ENCODE measurements around the gene PITPNC1.

Gene PITPNC1

DNA sequence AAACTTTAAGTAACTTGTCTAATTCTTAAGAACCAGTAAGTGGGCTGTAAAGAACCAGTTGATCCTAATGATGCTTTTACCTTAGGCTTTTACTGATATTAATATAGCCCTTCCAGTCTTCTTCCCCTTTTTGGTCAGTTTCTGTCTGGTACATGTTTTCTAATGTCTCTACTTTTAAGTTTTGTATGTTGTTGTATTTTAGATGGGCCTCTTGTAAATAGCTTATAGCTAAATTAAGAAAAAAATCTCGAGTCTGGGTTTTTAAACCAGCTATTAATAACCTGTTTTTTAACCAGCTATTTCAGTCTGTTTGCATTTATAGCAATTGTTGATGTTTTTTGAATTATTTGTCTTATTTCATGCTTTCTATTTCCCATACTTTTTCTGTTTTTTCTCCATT is 79.0 kb downstream of the PITPNC1 start:
- H3K27ac ChIP-seq: no peak overlapping the region
- TF ChIP-seq, protein P1, sequence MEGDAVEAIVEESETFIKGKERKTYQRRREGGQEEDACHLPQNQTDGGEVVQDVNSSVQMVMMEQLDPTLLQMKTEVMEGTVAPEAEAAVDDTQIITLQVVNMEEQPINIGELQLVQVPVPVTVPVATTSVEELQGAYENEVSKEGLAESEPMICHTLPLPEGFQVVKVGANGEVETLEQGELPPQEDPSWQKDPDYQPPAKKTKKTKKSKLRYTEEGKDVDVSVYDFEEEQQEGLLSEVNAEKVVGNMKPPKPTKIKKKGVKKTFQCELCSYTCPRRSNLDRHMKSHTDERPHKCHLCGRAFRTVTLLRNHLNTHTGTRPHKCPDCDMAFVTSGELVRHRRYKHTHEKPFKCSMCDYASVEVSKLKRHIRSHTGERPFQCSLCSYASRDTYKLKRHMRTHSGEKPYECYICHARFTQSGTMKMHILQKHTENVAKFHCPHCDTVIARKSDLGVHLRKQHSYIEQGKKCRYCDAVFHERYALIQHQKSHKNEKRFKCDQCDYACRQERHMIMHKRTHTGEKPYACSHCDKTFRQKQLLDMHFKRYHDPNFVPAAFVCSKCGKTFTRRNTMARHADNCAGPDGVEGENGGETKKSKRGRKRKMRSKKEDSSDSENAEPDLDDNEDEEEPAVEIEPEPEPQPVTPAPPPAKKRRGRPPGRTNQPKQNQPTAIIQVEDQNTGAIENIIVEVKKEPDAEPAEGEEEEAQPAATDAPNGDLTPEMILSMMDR (IDR thresholded peaks at IDR 0.05): no peak
- TF ChIP-seq ZFX (IDR thresholded peaks at IDR 0.05; ENCODE audit: borderline replicate concordance): no peak

DNA sequence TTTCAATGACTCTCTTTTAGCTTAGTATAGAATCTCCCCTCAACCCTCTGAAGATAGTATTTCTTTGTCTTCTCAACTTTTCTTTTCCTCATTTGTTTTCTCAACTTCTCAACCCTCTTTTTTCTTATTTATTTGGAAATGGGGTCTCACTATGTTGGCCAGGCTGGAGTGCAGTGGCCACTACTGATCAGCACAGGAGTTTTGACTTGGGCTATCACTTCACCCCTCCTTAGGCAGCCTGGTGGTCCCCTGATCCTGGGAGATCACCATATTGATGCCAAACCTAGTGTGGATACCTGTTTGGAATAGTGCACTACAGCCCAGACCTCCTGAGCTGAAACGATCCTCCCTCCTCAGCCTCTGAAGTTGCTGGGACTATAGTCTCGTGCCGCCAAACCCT is 79.8 kb downstream of the PITPNC1 start:
- no peak overlapping the region for H3K27ac ChIP-seq
- no peak for TF ChIP-seq ZFX (IDR thresholded peaks at IDR 0.05; ENCODE audit: borderline replicate concordance)
- TF ChIP-seq, protein P1 (IDR thresholded peaks at IDR 0.05): no peak

DNA sequence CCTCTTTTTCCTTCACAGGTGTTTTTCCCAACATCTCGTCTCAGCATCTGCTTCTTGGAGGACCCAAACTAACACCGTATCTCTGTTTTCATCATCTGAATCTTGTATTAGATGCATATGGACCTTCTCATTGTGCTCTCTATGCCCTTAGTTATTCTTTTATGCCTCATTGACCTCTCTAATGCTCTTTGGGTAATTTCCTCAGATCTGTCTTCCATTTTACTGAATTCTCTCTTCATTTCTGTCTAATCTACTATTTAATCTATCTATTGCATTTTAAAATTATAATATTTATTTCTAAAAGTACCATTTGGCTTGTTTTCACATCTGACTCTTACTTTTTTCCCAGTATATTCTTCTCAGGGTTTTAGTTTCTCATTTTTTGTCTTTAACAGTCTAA is 81.1 kb downstream of the PITPNC1 start:
- TF ChIP-seq ZFX (IDR thresholded peaks at IDR 0.05; ENCODE audit: borderline replicate concordance): no peak
- TF ChIP-seq, protein P1 (IDR thresholded peaks at IDR 0.05): no peak
- no peak overlapping the region for H3K27ac ChIP-seq

DNA sequence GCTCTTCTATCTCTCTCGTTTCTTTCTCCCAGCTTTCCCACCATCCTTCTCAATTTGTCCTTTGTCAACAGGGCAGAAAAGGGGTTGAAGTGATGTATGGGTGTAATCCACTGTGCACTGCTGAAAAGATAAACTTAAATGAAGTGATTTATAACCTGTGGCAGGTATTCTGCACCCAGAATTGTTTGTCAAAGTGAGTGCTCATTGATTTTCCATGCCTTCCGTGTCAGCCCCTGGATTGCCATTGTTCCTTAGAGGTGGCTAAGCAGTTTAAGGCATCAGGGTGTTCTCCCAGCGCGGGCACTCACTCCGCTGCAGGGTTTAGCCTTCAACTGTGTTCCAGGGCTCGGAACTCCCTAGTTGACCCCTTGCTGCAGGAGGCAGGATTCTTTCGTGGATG is 82.9 kb downstream of the PITPNC1 start:
- TF ChIP-seq, protein P1 (IDR thresholded peaks at IDR 0.05): no peak
- TF ChIP-seq ZFX (IDR thresholded peaks at IDR 0.05; ENCODE audit: borderline replicate concordance): no peak
- no peak overlapping the region for H3K27ac ChIP-seq

DNA sequence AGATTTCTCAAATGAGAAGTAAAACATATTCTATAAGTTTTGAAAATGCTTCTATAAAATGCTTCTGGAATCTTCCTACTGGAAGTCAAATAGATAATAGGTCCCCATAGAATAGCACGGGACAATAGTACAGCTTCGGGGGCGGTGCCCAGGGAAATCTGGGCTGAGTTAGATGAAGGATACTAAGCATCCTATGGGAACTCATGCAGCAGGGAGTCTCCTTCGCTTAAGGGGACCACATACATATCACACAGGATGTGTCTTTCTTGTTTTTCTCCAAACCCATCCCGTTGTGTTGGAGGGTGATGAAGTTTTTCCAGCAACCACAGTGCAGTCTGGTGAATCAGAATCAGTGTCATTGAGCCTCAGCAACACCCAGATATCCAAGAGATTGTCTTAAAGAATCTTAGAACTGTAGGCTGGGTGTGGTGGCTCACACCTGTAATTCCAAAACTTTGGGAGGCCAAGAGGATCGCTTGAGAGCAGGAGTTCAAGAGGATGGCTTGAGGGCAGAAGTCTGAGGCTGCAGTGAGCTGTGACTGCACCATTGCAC is 84.2 kb downstream of the PITPNC1 start:
- TF ChIP-seq, protein P1 (IDR thresholded peaks at IDR 0.05): no peak
- TF ChIP-seq ZFX (IDR thresholded peaks at IDR 0.05; ENCODE audit: borderline replicate concordance): no peak
- H3K27ac ChIP-seq: no peak overlapping the region

DNA sequence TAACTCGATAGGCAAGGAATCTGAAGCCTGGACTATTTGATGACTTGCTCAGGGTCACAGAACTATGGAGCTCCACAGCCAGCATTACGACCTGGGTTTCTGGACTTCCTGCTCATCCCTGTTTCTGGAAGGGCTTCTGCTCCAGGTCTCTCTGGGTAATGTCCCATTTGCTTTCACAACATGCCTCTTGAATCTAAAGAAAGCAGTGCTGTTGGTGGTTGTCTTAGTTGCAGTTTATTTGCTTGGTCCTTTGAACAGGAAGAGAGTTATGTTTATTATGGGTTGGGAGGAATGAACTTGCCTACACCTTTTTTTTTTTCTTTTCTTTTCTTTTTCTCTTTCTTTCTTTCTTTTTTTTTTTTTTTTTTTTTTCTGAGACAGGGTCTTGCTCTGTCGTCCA is 84.8 kb downstream of the PITPNC1 start:
- TF ChIP-seq ZFX (IDR thresholded peaks at IDR 0.05; ENCODE audit: borderline replicate concordance): no peak
- TF ChIP-seq, protein P1 (IDR thresholded peaks at IDR 0.05): no peak
- H3K27ac ChIP-seq: no peak overlapping the region

DNA sequence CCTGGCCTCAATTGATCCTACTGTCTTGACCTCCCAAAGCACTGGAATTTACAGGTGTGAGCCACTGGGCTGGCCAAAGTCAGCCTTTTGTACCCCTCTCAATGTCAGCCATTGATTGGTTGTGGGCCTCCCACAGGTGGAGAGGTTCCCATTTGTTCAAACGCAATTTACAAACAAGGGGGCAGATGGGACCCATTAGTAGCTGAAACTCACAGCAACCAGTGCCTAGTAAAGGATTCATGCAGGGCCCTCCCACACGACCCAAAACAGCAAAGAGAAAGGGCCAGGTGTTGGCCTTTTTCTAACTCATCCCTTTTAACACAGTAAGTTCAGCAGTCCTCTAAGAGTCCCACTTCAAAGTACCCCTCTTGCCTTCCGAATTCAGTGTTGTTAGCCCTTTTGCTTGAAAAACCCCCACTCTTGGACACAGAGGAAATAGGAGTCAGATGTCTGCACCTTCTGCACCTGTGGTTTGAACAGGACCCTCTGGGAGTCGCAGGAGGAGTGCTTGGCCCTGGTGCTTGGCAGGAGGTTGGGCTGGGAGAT is 89.2 kb downstream of the PITPNC1 start:
- no peak for TF ChIP-seq ZFX (IDR thresholded peaks at IDR 0.05; ENCODE audit: borderline replicate concordance)
- TF ChIP-seq, protein P1 (IDR thresholded peaks at IDR 0.05): no peak
- H3K27ac ChIP-seq: no peak overlapping the region
